ENCODE measurements around the gene TAS1R2. TPM values are rescaled to one million over a fixed set of nuclear protein-coding genes. Genes with fewer than 3 reads are reported as not detected.

Gene TAS1R2
- total and polyA plus RNA-seq, 9 of the 15 experiments (the other 6 are each of a cell fraction or from before 2014, with no cell fraction given), result not detected

DNA sequence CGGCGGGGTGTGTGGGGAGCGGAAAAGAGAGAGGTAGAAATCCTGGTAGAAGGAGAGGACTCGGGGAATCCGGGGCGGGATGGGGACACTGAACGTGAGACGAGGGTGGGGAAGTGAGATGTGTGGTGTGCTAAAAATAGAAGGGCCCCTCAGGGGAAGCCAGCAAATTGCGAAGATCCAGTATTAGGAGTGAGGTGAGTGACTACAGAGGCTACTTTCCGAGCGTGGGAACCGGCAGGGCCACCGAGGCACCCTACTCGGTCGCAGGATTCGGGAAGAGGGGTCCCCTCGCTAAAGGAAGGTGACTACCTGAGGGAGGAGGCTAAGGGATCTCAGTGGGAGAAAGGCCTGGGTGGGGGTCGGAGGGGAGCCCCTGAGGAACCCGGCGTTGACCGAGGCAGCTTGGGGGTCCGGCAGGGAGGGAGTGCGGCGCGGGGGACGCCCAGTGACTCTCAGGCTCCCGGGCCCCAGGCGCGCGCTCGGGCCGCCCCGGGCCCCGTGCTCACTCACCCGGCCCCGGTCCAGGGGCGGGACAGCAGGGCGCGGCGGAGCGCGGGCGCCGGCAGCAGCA, 42.6 kb upstream of the TAS1R2 start (continued):
- TF ChIP-seq, protein P1, sequence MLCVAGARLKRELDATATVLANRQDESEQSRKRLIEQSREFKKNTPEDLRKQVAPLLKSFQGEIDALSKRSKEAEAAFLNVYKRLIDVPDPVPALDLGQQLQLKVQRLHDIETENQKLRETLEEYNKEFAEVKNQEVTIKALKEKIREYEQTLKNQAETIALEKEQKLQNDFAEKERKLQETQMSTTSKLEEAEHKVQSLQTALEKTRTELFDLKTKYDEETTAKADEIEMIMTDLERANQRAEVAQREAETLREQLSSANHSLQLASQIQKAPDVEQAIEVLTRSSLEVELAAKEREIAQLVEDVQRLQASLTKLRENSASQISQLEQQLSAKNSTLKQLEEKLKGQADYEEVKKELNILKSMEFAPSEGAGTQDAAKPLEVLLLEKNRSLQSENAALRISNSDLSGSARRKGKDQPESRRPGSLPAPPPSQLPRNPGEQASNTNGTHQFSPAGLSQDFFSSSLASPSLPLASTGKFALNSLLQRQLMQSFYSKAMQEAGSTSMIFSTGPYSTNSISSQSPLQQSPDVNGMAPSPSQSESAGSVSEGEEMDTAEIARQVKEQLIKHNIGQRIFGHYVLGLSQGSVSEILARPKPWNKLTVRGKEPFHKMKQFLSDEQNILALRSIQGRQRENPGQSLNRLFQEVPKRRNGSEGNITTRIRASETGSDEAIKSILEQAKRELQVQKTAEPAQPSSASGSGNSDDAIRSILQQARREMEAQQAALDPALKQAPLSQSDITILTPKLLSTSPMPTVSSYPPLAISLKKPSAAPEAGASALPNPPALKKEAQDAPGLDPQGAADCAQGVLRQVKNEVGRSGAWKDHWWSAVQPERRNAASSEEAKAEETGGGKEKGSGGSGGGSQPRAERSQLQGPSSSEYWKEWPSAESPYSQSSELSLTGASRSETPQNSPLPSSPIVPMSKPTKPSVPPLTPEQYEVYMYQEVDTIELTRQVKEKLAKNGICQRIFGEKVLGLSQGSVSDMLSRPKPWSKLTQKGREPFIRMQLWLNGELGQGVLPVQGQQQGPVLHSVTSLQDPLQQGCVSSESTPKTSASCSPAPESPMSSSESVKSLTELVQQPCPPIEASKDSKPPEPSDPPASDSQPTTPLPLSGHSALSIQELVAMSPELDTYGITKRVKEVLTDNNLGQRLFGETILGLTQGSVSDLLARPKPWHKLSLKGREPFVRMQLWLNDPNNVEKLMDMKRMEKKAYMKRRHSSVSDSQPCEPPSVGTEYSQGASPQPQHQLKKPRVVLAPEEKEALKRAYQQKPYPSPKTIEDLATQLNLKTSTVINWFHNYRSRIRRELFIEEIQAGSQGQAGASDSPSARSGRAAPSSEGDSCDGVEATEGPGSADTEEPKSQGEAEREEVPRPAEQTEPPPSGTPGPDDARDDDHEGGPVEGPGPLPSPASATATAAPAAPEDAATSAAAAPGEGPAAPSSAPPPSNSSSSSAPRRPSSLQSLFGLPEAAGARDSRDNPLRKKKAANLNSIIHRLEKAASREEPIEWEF (CRISPR knock-in tag; IDR thresholded peaks at IDR 0.05), result 0 out of 2 replicates have a peak, but pooled peaks have one; percentile 20
- TF ChIP-seq SMARCA5 (IDR thresholded peaks at IDR 0.05) (no peak), KDM5B (IDR thresholded peaks at IDR 0.05; ENCODE audit: insufficient replicate concordance, low read depth, low read length) (no peak), ETS1 (conservative IDR thresholded peaks at IDR 0.05; ENCODE audit: control insufficient read depth, low read depth, low read length) (no peak), NR4A1 (CRISPR knock-in tag; IDR thresholded peaks at IDR 0.05) (no peak), NR4A1 (tag; IDR thresholded peaks at IDR 0.05) (peak; percentile 47; the same call in 1 of the 2 replicates), HNRNPK (IDR thresholded peaks at IDR 0.05; ENCODE audit: low read depth, low read length, poor library complexity, severe bottlenecking) (no peak), MEF2A (IDR thresholded peaks at IDR 0.05; ENCODE audit: control insufficient read depth, low read depth, low read length) (peak; percentile 45; the same call in 1 of the 2 replicates), ZBTB7A (IDR thresholded peaks at IDR 0.05; ENCODE audit: borderline replicate concordance, control insufficient read depth, low read depth, low read length) (peak; percentile 55; the same call in 1 of the 2 replicates), TRIM28 (IDR thresholded peaks at IDR 0.05) (no peak), NRF1 (conservative IDR thresholded peaks at IDR 0.05 in 1 of 2, IDR thresholded peaks at IDR 0.05 in 1 of 2) (no peak), SPI1 (IDR thresholded peaks at IDR 0.05; ENCODE audit: borderline replicate concordance, low read depth, low read length) (no peak), IRF9 (tag; IDR thresholded peaks at IDR 0.05) (no peak), TAF15 (IDR thresholded peaks at IDR 0.05; ENCODE audit: low read depth, low read length) (no peak)
- TF ChIP-seq, protein P2, sequence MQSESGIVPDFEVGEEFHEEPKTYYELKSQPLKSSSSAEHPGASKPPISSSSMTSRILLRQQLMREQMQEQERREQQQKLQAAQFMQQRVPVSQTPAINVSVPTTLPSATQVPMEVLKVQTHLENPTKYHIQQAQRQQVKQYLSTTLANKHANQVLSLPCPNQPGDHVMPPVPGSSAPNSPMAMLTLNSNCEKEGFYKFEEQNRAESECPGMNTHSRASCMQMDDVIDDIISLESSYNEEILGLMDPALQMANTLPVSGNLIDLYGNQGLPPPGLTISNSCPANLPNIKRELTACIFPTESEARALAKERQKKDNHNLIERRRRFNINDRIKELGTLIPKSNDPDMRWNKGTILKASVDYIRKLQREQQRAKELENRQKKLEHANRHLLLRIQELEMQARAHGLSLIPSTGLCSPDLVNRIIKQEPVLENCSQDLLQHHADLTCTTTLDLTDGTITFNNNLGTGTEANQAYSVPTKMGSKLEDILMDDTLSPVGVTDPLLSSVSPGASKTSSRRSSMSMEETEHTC (IDR thresholded peaks at IDR 0.05), result no peak
- TF ChIP-seq, protein P3, sequence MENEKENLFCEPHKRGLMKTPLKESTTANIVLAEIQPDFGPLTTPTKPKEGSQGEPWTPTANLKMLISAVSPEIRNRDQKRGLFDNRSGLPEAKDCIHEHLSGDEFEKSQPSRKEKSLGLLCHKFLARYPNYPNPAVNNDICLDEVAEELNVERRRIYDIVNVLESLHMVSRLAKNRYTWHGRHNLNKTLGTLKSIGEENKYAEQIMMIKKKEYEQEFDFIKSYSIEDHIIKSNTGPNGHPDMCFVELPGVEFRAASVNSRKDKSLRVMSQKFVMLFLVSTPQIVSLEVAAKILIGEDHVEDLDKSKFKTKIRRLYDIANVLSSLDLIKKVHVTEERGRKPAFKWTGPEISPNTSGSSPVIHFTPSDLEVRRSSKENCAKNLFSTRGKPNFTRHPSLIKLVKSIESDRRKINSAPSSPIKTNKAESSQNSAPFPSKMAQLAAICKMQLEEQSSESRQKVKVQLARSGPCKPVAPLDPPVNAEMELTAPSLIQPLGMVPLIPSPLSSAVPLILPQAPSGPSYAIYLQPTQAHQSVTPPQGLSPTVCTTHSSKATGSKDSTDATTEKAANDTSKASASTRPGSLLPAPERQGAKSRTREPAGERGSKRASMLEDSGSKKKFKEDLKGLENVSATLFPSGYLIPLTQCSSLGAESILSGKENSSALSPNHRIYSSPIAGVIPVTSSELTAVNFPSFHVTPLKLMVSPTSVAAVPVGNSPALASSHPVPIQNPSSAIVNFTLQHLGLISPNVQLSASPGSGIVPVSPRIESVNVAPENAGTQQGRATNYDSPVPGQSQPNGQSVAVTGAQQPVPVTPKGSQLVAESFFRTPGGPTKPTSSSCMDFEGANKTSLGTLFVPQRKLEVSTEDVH (IDR thresholded peaks at IDR 0.05; ENCODE audit: low read depth, partially characterized antibody), result no peak
